BJ (cell line): ENCODE results near the gene ANXA11. TPM values are rescaled to one million over a fixed set of nuclear protein-coding genes. Genes with fewer than 3 reads are reported as not detected.

ENCODE experiments used
- CTCF ChIA-PET: fragments of 350-600 bp; formaldehyde crosslinking; extraction: SDS; loops from one replicate; lab custom pipeline; 2021; ENCODE audit warnings: antibody characterized with exemption, inconsistent platforms; lab: Yijun Ruan, JAX
- POLR2A ChIA-PET: fragments of 300-600 bp; sonication (Branson Sonifier 250); formaldehyde crosslinking; extraction: SDS; loops from one replicate; lab custom pipeline; 2021; ENCODE audit warnings: antibody characterized with exemption; lab: Charles Lee
- DNase-seq: peaks from one replicate; pipeline ENCODE4 v3.0.0-alpha.2; 2011; ENCODE audit warnings: low read depth
- H3K27me3 ChIP-seq: 2 replicates; pipeline ENCODE4 v1.6.0; 2011; ENCODE audit warnings: low read length; ENCODE audit not compliant: control insufficient read depth, insufficient read depth
- H3K36me3 ChIP-seq: 2 replicates; pipeline ENCODE4 v1.5.1; 2011; ENCODE audit warnings: low read length; ENCODE audit not compliant: control insufficient read depth, insufficient read depth
- H3K4me3 ChIP-seq: 2 replicates; pipeline ENCODE4 v1.5.1; 2011; ENCODE audit warnings: low read depth, mild to moderate bottlenecking, control low read depth, low read length
- CTCF ChIP-seq: IDR thresholded peaks from 2 replicates; pipeline ENCODE4 v1.5.1; 2011; ENCODE audit warnings: low read depth, mild to moderate bottlenecking, control low read depth, inconsistent platforms, low read length, moderate library complexity; ENCODE audit not compliant: insufficient read depth
- polyA plus RNA-seq: library from polyadenylated mRNA; depleted of rRNA; stranded (reverse); fragments of >200 nt; gene quantifications from 2 replicates; pipeline ENCODE4 v1.2.3, GENCODE V29; 2011

Gene ANXA11
- polyA plus RNA-seq, 1 experiment, result 239 TPM

- Histone ChIP-seq H3K27me3 (no peaks in the 10 kb centered on the region), H3K4me3 (no peak overlapping the region), H3K36me3 (peaks cover 48% of the 10 kb centered on the region)
- TF ChIP-seq CTCF, result 0 out of 2 replicates have a peak, but pooled peaks have one; percentile 10
- POLR2A ChIA-PET, result no interaction called here
- no peak for DNase-seq
- CTCF ChIA-PET, result no interaction called here
Measured at GRCh38 chr10:80161321-80162083, 43.8 kb downstream of the ANXA11 start.

- no peaks in the 10 kb centered on the region for H3K27me3 ChIP-seq
- POLR2A ChIA-PET, result no interaction called here
- no peak for TF ChIP-seq CTCF
- CTCF ChIA-PET, result interaction anchor here (1.2 to 1.5 kb wide), 2 partner anchors 16 to 17 kb away, joined by 4 read pairs; no protein-coding TSS in a partner anchor
- H3K4me3 ChIP-seq, result no peak overlapping the region
- peaks cover 46% of the 10 kb centered on the region for H3K36me3 ChIP-seq
- DNase-seq, result no peak
Measured at GRCh38 chr10:80160361-80161320, 44.7 kb downstream of the ANXA11 start.

- Histone ChIP-seq H3K27me3 (no peaks in the 10 kb centered on the region), H3K4me3 (no peak overlapping the region), H3K36me3 (peaks cover 44% of the 10 kb centered on the region)
- CTCF ChIA-PET, result interaction anchor here (1.2 to 2.3 kb wide), 4 partner anchors 9 to 19 kb away, joined by 4 to 10 read pairs (median 4); no protein-coding TSS in a partner anchor
- POLR2A ChIA-PET, result no interaction called here
- no peak for DNase-seq
- TF ChIP-seq CTCF, result no peak
Measured at GRCh38 chr10:80159166-80159873, 46.0 kb downstream of the ANXA11 start.

GRCh38 chr10:80158598-80159127, 46.7 kb downstream of the ANXA11 start:
- POLR2A ChIA-PET, result interaction anchor here (0.6 kb wide), 1 partner anchor 17 kb away, joined by 4 read pairs; no protein-coding TSS in a partner anchor
- H3K4me3 ChIP-seq, result no peak overlapping the region
- no peaks in the 10 kb centered on the region for H3K27me3 ChIP-seq
- no peak for TF ChIP-seq CTCF
- H3K36me3 ChIP-seq, result peaks cover 41% of the 10 kb centered on the region
- DNase-seq, result peak; percentile 97
- CTCF ChIA-PET, result interaction anchor here (1.0 to 2.3 kb wide), 3 partner anchors 10 to 100 kb away, joined by 3 to 10 read pairs (median 5); no protein-coding TSS in a partner anchor
